Transverse colon (tissue), 4 donors: ENCODE results near the gene NTRK2.

Source experiments
- POLR2A ChIP-seq: fragments of 450-650 bp; IDR thresholded peaks from one replicate; pipeline ENCODE4 v1.6.1; 2016; ENCODE audit warnings: antibody characterized with exemption, mild to moderate bottlenecking, moderate library complexity
- POLR2AphosphoS5 ChIP-seq, 3 donors: sonication (generic); formaldehyde crosslinking; IDR thresholded peaks; one replicate each; pipeline ENCODE4 v1.6.1; 2016; ENCODE audit warnings: antibody characterized with exemption in 3 of 3
- TF ChIP-seq, protein P1 (sequence below), 5 experiments: fragments of 200-600 bp in 3 of 5; fragments of 450-650 bp in 2 of 5; sonication (generic) in 3 of 5; IDR thresholded peaks; 1 replicate in 2 of 5; 2 replicates in 3 of 5; pipeline ENCODE4 v1.5.1; 2016 to 2017; ENCODE audit warnings: antibody characterized with exemption in 5 of 5, inconsistent platforms in 3 of 5, mild to moderate bottlenecking in 2 of 5, moderate library complexity in 1 of 5

- TF ChIP-seq, protein P1, sequence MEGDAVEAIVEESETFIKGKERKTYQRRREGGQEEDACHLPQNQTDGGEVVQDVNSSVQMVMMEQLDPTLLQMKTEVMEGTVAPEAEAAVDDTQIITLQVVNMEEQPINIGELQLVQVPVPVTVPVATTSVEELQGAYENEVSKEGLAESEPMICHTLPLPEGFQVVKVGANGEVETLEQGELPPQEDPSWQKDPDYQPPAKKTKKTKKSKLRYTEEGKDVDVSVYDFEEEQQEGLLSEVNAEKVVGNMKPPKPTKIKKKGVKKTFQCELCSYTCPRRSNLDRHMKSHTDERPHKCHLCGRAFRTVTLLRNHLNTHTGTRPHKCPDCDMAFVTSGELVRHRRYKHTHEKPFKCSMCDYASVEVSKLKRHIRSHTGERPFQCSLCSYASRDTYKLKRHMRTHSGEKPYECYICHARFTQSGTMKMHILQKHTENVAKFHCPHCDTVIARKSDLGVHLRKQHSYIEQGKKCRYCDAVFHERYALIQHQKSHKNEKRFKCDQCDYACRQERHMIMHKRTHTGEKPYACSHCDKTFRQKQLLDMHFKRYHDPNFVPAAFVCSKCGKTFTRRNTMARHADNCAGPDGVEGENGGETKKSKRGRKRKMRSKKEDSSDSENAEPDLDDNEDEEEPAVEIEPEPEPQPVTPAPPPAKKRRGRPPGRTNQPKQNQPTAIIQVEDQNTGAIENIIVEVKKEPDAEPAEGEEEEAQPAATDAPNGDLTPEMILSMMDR (IDR thresholded peaks at IDR 0.05), result no peak
- TF ChIP-seq POLR2A (no peak), POLR2AphosphoS5 (IDR thresholded peaks at IDR 0.05) (no peak)
These were observed 285.6 kb downstream of the NTRK2 start for GRCh38 chr9:84955155-84955554.
